HG02852 (cell line): ENCODE results near the gene XRCC4.

Source experiments
- ATAC-seq: cut with Tn5 transposase; IDR thresholded peaks from one replicate; pipeline ENCODE4 v1.9.1; 2021; ENCODE audit warnings: mild to moderate bottlenecking, moderate library complexity; ENCODE audit not compliant: unreplicated experiment

XRCC4 gene

GRCh38 chr5:83375049-83375745, 297.9 kb downstream of the XRCC4 start:
- ATAC-seq = no peak

DNA sequence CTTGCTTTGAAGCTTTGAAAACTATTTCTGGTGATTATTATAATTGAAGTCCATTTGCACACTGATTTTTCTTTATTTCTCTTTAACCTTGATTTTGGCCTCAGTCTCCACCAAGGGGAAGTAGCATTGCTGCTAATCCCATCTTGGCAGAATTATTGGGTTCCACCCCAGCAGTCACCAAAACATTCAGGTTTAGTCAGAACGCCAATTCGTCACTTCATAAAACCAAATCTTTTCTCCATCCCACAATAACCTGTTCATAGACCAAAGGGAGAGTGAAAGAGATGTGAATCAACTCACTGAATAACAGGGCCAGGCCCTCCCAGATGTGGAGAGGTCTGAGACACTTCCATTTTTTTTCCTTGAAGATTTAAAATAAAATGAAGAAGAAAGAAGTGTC, 299.1 kb downstream of the XRCC4 start:
- no peak for ATAC-seq

DNA sequence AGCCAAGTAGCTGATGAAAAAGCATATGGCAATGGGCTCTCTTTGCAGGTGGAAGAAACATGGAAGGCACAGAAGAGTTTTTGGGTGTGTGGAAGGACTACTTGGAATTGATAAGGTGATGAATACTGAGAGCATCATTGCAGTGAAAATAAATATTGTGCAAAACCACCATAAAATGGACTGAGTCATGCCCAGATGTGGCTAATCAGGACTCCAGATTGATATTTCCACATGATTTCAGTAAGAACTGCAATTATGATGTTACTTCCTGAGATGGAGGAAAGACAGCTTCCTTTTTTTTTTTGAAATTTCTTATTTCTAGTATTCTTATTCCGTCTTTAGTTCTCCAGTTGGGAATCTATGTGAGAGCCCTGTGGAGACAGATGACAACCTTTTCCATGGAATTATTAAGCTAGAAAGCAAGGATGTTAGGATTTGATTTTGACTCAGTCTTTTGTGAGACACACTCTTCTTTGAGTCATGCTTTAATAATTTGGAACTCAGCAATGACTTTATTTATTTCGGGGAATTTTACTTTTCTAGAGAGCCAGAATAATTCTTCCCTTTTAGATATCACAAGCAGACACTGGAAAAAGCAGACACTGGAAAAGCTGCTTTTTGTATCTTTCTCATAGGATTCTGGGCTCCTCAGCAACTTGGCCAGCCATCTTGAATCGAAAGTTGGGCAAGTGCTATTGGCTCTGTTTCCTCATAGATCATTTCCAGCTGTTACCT, 300.0 kb downstream of the XRCC4 start:
- ATAC-seq = no peak

DNA sequence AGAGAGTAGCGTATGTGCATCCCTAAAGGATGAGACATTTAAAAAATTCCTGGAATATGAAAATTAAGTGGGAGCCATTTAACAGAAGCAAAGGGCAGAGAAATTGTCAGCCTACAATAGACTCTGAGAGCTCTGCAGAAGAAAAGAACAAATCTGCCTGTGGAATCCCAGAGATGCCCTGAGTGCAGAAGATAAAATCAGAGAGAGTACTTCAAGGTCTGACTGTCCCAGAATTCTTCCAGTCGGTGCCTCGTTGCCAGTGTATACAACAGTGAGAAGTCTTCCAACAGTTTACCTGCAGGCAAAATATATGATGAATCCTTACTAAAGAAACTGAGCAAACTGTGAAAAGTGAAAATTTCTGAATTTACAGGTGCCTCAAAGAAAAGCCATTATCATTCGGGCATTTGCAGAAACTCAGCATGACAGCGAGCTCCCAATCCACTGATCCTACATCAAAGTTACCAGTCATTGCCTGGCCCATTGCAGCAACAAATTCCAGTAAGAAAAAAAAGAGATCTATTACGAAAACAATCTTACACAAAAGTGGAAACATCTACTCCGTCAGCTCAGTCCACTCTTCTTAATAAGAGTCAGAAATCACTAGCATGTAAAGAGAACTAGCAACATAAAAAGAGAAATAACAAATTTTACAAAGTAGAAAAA, 301.4 kb downstream of the XRCC4 start:
- no peak for ATAC-seq

- ATAC-seq = no peak
Measured at GRCh38 chr5:83385812-83386211, 308.5 kb downstream of the XRCC4 start.

DNA sequence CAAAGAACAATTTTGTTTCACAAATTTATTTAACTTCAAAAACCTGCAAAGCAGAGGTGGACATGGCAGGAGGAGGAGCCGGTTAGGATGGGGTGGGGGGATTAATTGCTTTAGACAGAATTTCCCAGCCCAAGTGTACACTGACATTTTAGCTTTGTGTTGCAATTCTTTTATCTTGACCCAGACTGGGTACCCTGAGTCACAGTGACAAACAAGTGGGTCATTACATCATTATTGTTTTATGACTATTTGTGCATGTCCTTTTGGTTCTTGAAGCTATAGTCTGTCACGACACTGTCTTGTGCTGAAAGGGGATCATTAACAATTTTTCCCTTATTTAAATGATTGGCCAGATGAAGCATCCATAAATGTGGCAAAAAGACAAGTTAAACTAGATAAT, 309.7 kb downstream of the XRCC4 start:
- no peak for ATAC-seq

DNA sequence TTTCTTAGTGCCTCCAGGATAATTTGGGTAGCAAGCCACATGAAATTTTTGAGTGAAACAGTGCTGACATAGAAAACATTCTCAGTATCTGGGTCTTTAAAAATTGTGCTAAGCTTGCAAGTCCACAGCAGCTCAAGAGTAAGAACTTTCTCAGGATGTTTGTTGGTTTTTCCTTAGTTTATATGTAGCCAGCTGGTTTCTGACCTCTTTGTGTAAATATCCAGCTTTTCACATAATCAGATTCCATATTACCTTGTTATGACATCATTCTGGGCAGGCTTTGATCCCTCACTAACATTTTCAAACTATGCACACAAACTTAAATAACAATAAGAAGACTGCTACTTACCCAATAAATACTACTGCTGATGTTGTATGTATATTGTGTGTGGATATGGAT, 311.3 kb downstream of the XRCC4 start:
- ATAC-seq = no peak

DNA sequence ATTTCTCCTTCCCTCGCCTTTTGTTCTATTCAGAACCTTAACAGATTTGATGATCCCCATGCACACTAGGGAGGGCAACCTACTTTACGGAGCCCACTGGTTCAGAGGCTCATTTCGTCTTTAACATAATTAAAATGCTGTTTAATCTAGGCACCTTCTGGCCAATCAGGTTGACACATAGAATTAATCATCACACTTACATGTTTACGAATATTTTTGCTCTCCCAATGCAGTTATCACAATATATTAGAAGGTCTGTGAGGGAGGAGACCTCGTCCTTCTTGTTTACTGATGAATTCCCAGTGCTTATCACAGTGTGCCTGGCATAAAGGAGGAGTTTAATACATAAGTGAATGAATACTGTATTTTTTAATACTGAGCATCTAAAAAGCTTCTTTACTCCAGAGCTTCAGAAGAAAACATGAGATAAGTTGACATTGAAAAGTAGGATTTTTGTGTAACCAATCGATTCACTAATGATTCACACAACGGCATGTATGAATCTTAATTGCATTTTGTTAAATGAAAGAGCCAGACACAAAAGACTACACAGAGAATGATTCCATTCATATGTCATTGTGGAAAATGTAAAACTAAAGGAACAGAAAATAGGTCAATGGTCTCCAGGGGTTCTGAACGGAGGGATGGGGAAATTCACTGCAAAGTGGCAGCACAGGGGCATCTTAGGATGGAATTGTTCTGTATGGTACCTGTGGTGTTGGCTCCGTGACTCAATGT, 315.6 kb downstream of the XRCC4 start:
- ATAC-seq = no peak

- ATAC-seq = no peak
Measured at GRCh38 chr5:83393504-83393866, 316.1 kb downstream of the XRCC4 start.

DNA sequence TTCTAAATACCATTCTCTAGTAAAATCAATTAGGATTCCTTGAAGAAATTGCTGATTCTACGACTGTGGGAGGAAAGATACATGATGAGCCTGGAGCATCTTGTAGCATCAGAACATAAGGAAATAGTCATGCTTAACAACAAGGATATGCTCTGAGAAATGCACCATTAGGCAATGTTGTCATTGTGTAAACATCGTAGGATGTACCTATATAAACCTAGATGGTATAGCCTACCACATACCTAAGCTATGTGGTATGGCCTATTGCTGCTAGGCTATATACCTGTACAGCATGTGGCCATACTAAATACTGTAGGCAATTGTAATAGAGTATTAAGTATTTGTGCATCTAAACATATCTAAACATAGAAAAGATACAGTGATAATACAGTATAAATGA, 316.8 kb downstream of the XRCC4 start:
- no peak for ATAC-seq

GRCh38 chr5:83396662-83397061, 319.3 kb downstream of the XRCC4 start:
- ATAC-seq = no peak

DNA sequence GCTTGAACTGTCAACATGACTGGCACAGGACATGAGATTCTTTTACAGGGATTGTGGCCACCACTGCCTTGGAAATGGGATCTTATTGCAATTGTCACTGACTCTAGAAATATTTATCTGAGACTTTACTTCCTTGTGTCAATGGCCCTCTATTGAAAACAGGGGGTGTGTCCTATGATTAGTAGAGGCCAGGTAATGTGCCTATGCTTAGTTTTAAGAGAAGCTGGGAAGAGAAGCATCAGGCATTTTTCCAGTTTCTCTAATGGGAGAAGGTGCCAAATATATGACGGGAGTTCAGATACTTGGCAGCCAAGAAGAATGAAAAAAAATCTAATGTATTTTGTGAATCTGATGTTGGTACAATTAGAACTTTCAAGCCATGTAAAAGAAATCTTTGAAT, 320.3 kb downstream of the XRCC4 start:
- no peak for ATAC-seq

DNA sequence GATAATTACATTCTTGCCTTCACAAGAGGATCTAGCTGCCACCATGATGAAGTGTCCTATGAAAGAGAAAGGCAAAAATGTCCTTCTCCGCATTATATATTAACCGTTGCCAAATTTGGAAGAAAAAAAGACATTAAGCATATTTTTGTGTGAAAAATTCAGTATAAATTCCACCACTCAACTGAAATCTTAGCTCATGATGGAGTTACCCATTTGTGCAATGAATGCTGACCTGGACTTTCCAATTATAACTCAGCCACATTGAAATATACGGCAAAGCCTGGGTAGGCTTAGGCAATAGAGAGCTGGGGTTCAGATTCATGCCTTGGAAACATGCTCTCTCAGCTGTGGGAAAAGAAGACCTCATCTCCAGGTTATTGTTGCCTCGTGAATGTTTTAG, 322.9 kb downstream of the XRCC4 start:
- ATAC-seq = no peak

GRCh38 chr5:83400701-83401100, 323.4 kb downstream of the XRCC4 start:
- ATAC-seq = no peak

DNA sequence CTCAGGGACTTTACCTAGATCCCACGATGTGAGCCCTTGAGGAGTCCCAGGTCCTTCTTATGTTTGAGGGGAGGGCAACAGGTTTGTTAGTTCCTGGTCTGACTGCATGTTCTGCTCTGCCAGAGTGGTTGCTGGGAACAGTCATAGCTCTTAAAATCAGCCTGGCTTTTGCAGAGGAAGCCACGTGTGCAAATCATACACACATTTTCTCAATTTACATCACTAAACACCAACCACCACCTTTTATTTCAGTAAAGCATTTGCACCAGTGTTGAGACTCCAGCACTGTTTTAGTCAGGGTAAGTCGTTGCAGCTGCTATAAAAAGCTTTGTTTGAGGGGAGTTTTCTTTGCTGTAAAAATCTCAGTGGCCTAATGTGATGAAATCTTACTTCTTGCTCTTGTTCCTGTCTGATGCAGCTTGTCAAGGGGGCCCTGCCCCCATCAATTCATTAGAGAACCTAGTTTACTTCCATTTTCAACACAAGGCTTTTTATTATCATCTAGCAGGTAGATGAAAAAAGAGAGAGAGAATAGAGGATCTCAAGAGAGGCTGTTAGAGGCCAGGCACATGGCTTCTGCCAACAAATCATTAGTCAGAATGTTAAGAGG, 323.9 kb downstream of the XRCC4 start:
- peak; percentile 67 for ATAC-seq

GRCh38 chr5:83401775-83402174, 324.4 kb downstream of the XRCC4 start:
- ATAC-seq = no peak
